Measurements from ENCODE around the gene SP140L.

DNA sequence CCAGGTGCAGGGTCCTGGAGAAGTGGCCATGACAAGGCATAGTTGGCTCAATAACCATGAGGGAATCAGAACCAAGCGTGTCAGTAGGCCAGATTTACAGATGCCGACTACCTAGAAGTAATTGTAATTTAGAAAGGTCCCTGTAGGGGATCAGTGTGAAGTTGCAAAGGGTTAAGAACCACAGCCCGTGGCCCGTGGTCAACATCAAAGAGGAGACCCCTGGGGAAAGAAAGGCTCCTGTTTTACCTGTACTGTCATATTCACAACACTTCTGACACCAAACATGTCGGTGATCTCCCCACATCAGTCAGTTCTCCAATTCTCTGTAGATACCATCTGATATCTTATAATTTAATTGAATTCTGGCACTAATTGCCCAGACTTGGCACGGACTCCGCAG lies 120.0 kb downstream of the SP140L start:
- TF ChIP-seq, protein P1, sequence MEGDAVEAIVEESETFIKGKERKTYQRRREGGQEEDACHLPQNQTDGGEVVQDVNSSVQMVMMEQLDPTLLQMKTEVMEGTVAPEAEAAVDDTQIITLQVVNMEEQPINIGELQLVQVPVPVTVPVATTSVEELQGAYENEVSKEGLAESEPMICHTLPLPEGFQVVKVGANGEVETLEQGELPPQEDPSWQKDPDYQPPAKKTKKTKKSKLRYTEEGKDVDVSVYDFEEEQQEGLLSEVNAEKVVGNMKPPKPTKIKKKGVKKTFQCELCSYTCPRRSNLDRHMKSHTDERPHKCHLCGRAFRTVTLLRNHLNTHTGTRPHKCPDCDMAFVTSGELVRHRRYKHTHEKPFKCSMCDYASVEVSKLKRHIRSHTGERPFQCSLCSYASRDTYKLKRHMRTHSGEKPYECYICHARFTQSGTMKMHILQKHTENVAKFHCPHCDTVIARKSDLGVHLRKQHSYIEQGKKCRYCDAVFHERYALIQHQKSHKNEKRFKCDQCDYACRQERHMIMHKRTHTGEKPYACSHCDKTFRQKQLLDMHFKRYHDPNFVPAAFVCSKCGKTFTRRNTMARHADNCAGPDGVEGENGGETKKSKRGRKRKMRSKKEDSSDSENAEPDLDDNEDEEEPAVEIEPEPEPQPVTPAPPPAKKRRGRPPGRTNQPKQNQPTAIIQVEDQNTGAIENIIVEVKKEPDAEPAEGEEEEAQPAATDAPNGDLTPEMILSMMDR (IDR thresholded peaks at IDR 0.05; ENCODE audit: low read depth, low read length), result no peak
- TF ChIP-seq EZH2phosphoT487 (IDR thresholded peaks at IDR 0.05; ENCODE audit: low read depth), result no peak

All from OCI-LY3 (cell line).